T-helper 2 cell treated with Interferon-gamma antibody and Interleukin-4, amounts not matched to agents 100 ng/mL and 5 ng/mL, for 36 hours (primary cell): Measurements from ENCODE around the gene ANXA8. TPM values are rescaled to one million over a fixed set of nuclear protein-coding genes. Genes with fewer than 3 reads are reported as not detected.
"Not testable (repeated sequence)": the region's sequence is repeated elsewhere in the genome, so short reads cannot be mapped to it uniquely, and the experiment has no call there.

Experiments used
- intact Hi-C: fragments of 100-400 bp; cut with micrococcal nuclease; formaldehyde crosslinking; loops from one replicate; pipeline ENCODE4 v1.15.1; 2023
- total RNA-seq: library from RNA; stranded (reverse); gene quantifications from 2 replicates; pipeline ENCODE4 v1.2.3, GENCODE V29; 2022

ANXA8 gene
- total RNA-seq, 1 donor from 2014 or later: 5.8 TPM

DNA sequence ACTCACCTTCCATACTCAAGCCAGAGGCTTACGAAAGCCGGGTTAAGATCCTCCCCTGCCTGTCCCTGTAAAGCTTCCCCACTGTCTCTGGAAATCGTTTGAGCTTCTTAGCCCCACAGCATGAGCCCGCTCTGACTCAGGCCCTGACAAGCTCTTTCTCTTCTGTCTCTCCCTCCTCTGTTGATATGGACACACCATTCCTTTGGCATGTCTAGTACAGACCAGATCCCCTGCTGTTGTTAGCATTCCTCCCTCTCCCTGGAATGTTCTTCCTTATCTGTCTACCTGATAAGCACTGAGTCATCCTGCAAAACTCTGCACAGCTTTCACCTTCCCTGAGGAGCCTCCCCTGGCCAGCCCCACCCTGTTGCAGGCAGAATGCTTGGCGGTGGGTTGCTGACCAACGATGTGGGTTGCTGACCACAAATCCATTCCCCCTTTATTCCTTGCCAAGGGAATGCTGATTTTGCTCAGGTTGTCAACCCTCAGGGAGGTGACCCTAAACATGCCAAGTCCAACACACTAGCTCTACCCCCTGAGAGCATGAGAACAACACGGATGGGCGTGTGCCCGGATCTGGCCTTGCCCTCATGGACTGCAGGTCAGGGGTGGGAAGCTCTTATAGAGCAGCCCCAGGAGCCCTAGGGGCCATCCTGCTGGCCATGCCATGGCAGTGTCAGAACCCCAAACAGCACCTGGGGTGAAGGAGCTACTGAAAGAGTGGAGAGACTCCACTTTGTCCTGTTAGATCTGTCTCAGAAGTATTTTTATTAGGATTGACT, 21.1 kb downstream of the ANXA8 start:
- intact Hi-C loops: not testable (repeated sequence)

GRCh38 chr10:47461261-47461687, 22.6 kb downstream of the ANXA8 start:
- intact Hi-C loops: not testable (repeated sequence)

DNA sequence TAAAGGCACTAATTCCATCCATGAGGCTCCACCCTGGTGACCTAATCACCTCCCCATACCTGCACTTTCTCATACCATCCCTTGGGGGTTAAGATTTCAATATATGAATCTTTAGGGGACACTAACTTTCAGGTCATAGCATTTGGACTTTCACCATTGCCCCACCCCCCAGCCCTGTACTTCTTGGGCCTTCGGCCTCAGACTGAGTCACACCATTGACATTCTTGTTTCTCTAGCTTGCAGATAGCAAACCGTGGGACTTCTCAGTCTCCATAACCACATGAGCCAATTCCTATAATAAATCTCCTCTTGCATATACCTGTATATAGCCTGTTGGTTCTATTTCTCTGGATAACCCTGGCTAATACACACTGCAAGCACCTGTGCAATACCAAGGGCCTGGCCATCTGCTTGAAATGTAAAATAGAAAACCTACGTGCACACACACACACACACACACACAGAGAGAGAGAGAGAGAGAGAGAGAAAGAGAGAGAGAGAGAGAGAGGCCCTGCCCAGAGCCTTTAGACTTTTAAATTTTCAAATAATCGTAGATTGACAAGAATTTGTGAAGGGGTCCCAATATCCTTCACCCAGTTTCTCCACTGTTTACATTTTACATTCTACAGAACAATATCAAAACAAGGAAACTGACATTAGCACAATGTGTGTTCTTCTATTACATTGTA, 25.3 kb downstream of the ANXA8 start:
- intact Hi-C loops: no loop called here

GRCh38 chr10:47457826-47458225, 26.1 kb downstream of the ANXA8 start:
- intact Hi-C loops: no loop called here

GRCh38 chr10:47457528-47457820, 26.4 kb downstream of the ANXA8 start:
- intact Hi-C loops: no loop called here

- intact Hi-C loops: no loop called here
Measured at GRCh38 chr10:47456794-47457527, 27.0 kb downstream of the ANXA8 start.

- intact Hi-C loops: no loop called here
Measured at GRCh38 chr10:47456079-47456785, 27.7 kb downstream of the ANXA8 start.

- intact Hi-C loops: not testable (repeated sequence)
Measured at GRCh38 chr10:47455350-47456078, 28.4 kb downstream of the ANXA8 start.

DNA sequence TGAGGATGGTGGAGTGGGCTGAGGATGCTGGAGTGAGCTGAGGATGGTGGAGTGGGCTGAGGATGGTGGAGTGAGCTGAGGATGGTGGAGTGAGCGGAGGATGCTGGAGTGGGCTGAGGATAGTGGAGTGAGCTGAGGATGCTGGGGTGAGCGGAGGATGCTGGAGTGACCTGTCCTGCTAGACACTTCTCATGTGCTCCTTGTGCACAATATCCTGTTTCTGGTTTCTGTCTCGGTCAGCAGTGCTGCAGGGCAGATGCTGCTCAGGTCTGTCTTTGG, 29.2 kb downstream of the ANXA8 start:
- intact Hi-C loops: no loop called here

DNA sequence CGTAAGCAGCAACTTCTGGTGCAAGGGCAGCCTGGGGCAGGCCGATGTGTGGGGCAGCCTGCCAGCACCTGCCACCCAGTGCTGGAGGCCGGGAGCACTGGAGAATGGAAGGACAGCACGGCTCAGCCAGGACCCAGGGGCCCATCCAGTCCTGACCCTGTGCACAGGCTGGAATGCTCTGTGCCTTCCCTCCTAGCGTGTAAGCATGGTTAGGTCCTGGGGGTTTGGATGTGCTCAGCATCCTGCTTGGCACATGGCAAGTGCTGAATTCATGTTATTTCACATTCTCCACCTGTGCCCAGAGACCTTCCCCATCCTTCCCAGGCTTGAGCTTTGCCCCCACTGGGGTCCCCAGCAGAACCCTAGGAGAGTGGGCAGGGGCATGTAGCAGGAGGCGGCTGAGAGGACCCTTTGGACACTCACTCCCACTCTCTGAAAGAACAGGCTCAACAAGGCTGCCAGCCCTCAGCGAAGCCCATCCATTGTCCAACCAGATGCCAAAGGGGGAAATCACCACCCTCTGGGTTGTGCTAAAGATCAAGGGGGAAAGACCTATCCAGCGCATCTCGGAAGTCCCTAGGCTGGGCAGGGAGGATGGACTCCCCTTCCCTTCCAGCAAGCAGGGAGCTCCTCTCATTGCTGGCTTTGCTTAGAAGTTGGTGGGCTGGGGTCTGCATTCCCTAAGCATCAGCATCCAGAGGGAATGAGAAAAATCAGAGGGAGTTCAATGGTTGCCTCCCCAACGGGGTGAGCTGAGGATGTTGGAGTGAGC, 29.7 kb downstream of the ANXA8 start:
- intact Hi-C loops: no loop called here

- intact Hi-C loops: no loop called here
Measured at GRCh38 chr10:47453141-47454007, 30.5 kb downstream of the ANXA8 start.

- intact Hi-C loops: no loop called here
Measured at GRCh38 chr10:47452495-47453140, 31.3 kb downstream of the ANXA8 start.

DNA sequence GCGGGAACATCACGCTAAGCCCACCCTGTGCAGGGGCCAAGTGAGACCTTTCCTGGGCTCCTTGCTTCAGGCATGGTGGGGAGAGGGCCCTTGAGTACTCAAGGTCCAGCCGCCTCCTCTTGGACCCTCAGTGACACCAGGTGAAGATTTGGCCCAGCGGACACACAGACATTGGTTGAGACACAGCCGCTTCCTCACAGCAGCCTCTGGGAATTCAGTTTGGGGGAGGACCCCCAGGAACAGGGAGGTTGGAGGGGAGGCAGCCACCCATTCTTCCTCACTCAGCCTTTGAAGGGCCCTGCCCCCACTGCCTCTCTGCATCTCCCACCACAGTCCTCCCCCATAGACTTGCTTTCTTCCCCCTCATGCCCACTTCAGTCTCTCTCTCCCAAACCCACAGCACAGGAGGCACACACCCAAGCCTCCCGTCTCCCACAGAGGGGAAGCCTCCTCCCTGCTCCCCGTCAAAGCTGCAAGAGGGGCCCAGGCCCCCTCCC, 31.9 kb downstream of the ANXA8 start:
- intact Hi-C loops: no loop called here

DNA sequence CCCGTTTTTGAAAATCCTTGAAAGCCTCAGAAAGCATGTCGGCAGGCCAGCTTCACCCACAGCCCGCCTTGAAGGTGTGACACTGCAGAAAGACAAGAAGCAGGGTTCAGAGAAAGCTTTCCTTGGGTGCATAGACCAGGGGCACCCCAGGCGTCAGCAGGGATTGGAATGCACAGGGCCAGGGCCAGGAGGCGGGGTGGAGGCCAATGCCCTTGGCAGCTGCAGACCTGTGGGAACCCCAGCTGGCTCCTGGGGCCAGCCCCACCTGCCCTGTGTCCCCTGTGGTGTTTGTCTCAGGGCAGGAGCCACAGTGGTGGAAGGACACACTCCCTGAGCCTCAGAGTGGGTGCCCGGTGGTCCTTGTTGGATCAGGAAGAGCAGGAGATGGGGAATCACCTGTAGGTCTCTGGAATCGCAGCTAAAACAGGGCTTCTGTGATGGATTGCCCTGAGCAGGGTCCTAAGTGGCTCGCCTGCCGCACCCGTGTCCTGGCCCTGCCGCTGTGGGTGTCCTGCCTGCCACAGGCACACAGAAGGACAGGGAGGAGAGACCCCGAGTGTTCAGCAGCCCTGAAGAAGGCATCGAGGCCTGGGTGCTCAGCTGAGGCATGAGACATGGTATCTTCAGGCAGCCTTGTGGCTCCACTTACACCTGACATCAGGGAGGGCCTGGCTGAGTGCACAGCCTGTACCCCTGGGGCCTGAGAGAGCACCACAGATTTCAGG, 32.5 kb downstream of the ANXA8 start:
- intact Hi-C loops: no loop called here

DNA sequence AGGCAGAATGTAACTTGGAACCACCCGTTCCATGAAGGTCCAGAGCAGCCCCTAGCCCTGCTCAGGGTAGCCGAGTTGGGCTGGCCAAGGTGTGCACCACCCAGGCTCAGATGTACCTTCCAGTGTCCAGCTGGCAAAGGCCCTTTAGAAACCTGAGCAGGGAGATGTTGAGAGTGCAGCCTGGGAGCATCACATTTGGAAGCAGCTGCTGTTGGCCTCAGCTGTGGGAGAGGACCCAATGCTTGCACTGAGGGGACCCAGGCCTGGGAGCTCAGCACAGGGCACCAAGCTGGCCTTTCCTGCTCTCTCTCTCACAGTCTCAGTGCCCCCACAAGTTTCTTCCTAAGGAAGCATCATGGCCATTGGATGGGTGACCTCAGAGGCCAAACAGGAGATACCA, 33.5 kb downstream of the ANXA8 start:
- intact Hi-C loops: no loop called here

DNA sequence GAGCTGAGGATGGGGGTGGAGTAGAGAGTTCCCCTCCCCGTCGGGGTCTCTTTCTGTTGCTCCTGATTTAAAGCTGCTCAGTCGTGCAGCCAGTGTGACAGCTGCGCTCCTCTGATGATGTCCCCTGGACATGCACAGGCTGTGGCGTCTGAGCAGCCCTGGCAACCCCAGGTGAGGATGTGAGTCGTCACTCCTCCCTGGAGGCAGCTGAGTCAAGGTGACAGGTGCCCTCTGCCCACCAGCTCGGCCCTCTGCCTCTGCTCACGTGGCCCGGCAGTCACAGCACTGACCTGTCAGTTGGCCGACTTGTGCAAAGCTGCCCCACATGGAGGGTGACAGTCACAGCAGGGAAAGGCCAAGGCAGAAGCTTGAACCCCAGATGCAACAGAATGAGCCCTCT, 33.9 kb downstream of the ANXA8 start:
- intact Hi-C loops: no loop called here

GRCh38 chr10:47449102-47449978, 34.6 kb downstream of the ANXA8 start:
- intact Hi-C loops: no loop called here
